CD4-positive, alpha-beta T cell treated with Interleukin-6 for 4 hours (primary cell): Measurements from ENCODE around the gene ACADVL.
"Not testable (repeated sequence)": the region's sequence is repeated elsewhere in the genome, so short reads cannot be mapped to it uniquely, and the experiment has no call there.

ENCODE experiments used
- DNase-seq: peaks from one replicate; pipeline ENCODE4 v3.0.0-alpha.2; 2020; ENCODE audit warnings: mixed read lengths

ACADVL gene

DNA sequence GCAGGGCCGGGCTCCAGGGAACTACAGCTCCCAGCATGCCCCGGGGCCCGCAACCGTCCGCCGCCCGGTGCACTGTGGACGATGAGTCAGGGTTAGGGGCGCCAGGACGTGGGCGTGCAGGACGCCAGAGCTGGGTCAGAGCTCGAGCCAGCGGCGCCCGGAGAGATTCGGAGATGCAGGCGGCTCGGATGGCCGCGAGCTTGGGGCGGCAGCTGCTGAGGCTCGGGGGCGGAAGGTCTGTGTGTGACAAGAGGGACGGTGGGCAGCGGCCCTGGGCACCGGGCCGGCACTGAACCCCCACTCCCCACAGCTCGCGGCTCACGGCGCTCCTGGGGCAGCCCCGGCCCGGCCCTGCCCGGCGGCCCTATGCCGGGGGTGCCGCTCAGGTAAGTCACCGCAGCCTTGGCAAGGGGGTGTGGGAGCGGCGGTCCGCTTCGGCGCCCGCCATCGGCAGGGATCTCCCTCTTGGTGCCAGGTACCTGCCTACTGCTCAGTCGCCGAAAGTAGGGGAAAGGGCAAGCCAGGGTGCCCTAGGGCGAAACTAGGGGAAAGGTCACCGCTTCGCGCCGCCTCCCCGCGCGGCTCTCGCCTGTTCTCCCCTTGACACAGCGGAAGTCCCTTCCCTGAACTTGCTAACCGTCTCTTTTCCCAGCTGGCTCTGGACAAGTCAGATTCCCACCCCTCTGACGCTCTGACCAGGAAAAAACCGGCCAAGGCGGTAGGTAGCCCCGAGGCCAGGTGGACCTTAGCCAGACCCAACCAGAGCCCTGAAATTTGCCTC lies at the start of gene ACADVL, which contains the start of gene DLG4:
ACADVL (plus strand) TSS at position 127 of the 781 bp plus-strand sequence; CDS start at position 174, 47 bp downstream.
DLG4 (minus strand) TSS at position 25 of the 781 bp plus-strand sequence.
- DNase-seq: peak; percentile 85

DNA sequence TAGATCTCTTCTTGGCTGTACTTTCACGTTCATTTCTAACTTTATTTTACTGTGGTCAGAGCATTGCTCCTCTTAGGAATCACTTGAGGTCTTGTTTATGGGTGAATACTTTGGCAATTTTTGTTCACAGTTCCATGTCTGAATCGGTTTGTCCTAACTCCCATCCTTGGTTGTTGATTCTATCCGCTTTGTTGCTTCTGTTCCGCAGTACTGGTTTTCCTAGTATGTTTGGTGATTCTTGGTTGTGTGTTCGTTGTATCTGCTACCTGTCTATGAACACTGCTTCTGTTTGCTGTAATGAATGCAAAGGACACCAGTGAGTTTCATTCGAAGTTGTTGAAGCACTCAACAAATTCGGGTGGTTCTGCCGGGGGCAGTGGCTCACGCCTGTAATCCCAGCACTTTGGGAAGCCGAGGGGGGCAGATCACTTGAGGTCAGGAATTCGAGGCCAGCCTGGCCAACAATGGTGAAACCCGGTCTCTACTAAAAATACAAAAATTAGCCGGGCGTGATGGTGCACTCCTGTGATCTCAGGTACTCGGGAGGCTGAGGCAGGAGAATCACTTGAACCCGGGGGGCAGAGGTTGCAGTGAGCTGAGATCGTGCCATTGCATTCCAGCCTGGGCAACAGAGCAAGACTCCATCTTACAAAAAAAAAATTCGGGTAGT lies 47.1 kb upstream of the ACADVL start:
- DNase-seq: not testable (repeated sequence)

DNA sequence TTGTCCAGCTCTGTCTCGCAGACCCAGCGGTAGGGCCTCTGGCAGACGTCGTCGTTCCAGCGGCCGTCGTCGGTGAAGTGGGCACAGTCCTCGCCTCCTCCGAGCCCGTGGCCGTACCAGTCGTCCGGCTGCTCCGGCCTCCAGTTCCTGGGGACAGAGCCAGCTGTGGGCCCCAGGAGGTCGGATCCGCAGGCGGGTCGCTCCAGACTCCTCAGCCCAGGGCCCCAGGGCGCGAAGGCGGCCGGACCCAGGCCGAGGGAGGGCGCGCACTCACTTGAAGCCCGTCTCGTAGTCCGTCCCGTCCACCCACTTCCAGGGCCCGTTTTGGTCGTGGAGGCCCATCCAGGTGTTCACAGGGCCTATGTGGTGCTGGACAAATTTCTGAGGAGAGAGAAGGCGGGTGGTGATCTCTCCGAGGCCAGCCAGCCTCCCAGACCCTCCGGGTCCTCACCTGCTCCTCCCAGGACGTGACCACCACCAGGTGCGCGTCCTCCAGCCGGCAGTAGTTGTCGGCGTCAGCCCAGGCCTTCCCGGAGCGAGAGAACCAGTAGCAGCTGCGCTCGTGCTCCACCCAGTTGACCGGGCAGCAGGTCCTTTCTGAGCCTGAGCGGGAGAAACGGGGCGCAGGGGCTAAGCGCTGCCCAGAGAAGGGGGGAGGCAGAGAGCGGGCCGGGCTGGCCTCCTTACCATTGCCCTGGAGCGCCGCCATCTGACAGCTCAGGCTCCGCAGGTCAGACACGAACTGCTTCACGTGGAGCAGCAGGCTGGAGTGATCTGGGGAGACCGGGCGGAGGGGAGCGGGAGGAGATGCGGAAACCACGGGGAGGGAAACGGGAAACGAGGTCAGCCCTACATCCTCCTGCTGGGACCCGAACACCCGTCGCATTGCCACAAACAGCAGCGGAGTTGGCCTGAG lies 45.8 kb upstream of the ACADVL start:
- DNase-seq: peak; percentile 52

DNA sequence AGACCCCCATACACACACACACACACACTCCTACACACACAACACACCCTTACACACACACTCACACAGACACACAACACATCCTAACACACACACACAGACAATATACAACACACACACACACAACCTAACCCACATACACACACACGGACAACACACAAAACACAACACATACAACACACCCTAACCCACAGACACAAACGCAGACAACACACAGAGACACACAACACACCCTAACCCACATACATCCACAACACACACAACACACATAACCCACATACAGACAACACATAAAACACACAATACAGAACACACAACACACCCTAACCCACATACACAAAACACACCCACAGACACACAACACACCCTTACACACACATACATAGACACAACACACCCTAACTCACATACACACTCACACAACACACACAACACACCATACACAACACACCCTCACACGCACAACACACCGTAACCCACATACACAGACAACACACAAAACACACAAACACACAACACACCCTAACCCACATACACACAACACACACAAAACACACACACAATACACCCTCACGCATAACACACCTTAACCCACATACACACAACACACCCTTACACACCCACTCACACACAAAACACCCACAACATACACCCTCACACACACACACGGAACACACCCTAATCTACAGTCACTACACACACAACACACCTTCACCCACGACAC lies 45.0 kb upstream of the ACADVL start:
- no peak for DNase-seq

DNA sequence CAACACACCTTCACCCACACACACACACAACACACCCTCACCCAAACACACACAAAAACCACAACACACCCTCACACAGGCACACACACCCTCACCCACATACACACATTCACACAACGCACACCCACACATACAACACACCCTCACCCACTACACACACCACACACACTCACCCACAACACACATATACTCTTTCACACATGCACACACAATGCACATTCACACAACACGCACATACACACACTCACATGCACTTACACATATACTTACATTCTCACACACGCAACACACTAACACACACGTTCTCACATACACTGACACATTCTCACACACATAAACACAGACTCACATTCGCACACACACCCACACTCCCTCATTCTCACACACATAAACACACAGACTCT lies 44.4 kb upstream of the ACADVL start:
- no peak for DNase-seq

DNA sequence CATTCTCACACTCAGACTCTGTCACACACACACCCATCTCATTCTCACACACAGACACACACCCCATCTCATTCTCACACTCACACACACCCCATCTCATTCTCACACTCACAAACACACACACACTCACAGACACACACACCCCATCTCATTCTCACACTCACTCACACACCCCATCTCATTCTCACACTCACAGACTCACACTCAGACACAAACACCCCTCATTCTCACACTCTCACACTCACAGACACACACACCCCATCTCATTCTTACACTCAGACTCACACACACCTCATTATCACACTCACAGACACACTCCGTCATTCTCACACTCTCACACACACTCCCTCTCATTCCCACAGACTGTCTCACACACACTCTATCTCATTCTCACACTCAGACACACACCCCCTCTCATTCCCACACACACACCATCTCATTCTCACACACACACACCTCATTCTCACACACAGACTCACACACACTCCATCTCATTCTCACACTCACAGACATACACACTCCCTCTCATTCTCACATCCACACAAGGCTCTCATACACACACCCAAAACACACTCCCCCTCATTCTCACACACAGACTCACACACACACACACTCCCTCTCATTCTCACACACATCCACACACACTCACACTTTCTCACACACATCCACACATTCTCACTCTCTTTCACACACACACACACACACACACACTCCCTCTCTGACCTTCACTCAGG lies 43.5 kb upstream of the ACADVL start:
- no peak for DNase-seq

DNA sequence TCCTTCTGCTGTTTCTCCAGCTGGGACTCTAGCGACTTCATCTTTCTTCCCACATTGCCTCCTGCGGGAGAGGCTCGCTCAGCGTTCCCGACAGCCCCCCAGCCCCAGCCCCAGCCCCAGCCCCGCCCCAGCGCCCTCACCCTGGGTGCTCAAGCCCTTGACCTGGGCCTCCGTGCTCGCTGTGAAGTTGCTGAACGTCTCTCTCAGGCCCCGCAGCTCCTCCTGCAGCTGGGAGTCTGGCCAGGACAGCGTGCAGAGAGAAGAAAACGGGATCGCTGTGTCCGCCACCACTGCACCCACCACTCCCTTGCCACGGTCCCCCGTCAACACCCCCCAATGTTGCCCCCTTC lies 42.9 kb upstream of the ACADVL start:
- DNase-seq: no peak

DNA sequence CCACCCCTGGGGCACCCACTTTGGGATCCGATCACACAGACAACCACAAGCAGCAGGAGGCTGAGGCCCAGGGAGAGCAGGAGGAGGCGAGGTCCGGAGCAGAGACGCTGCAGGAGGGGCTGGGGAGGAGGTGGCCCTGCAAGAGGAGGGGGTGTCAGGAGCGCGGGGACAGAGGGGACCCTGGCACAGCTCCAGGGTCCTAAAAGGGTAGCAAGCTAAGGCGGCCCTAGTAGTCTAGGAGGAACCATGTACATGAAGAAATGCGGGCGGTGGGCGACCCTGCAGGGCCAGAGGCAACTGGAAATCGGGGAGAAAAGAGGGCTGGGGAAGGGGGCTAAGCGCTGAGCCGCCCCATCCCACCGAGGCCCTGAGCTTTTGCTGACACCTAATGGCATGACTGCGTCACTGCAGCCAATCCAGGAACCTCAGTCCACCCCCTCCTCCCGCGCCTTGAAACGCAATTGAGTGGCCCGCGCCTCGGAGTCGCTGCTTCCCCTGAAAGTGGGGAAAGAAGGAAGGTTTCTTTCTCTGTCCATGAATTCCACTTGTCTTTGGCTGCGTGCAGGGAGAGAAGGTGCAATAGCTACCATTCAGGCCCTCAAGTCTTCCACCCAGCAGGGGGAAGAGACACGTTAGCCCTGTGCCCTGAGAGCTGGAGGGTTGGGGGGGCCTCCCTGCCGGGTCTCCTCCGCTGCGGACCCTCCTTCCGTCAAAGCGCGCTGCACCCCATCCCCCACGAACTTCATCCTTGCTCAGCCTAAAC lies 42.4 kb upstream of the ACADVL start:
- peak; percentile 74 for DNase-seq

DNA sequence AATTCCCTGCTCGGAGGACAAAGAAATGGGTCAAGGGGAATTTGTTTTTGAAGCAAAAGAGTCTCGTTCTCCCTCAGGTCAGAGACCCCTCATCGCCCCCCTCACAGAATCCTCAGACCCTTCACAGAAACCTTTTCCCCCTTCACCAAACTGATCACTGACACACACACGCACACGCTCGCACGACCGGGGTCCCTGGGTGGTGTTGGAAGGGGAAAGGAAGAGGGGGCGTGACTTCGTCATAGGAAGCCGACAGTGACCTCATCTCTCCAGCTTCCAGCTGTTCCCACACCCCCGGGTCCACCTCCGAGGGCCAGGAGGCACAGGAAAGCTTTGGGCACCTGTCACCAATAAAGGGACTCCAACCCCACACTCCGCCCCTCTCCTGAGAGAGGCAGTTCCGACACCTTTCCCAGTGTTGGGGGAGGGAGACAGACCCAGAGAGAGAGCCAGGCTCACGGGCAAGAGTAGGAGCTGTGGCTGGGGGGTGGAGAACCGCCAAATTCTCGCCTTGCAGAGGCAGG lies 41.7 kb upstream of the ACADVL start:
- no peak for DNase-seq

DNA sequence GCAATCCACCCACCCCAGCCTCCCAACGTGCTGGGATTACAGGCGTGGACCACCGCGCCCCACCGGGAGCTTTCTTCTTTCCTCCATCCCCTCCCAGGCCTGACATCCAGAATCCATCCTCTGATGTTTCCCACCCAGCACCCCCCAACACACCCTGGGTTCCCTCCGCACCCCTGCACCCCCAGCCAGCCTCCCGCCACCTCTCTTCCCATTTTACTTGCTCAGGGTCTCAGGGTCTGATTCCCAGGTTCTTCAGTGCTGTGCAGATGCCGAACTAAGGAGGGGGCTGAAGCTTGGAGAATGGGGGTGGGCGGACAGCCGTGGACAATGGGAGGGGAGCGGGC lies 40.8 kb upstream of the ACADVL start:
- no peak for DNase-seq

DNA sequence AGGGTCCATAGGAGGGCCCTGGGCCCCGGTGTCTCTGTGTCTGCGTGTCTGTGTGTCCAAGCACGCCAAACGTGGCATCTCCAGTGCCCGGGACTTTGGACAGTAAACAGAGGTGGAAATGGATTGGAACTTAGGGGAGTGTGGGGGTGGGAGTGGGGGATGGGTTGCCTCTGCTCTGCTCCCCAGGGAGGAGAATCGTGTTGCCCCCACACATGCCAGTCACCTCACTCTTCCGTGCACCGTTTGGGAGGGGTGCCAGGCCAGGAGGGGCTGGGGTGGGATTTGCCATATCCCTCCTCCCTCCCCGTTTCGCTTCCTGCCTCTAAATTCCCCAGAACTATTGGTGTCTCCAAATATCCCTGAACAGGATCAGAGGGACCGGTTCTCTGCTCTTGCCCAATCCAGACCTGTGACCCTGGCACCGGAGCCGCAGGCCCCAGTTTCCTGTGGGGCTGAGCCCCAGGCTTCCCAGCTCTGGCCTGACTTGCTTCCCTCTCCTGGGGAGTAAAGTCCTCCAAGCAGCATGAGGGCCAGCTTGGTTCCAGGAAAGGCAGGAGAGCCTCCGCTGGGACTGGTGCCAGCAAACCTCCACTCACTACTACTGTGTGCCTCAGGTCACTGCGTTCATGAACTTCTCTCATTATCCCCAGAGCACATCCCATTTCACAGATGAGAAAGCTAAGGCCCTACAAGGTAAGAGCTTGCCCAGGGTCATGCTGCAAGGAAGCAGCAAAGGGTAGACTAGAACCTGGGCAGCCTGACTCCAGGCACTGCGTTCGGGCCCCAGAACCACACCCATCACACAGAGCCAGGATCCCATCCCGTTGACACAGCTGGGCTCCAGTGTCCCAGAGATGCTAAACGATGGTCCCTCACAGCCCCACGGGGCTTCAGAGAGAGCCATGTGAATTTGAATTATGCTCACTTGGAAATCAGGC lies 40.2 kb upstream of the ACADVL start, which contains the start of gene ASGR1:
ASGR1 (minus strand) TSS at position 54 of the 938 bp plus-strand sequence. CDS start 807 bp downstream, outside the sequence.
- no peak for DNase-seq

DNA sequence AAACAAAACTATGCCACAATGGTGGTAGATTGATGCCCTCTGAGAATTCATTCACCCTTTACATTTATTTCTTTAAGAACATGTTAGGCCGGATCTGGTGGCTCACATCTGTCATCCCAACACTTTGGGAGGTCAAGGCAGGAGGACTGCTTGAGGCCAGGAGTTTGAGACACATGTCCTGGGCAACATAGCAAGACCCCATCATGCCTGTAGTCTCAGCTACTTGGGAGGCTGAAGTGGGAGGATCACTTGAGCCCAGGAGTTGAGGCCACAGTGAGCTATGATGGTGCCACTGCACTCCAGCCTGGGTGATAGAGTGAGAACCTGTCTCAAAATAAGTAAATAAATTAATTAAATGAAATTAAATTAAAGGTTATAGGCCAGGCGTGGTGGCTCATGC lies 37.6 kb upstream of the ACADVL start:
- DNase-seq: not testable (repeated sequence)

DNA sequence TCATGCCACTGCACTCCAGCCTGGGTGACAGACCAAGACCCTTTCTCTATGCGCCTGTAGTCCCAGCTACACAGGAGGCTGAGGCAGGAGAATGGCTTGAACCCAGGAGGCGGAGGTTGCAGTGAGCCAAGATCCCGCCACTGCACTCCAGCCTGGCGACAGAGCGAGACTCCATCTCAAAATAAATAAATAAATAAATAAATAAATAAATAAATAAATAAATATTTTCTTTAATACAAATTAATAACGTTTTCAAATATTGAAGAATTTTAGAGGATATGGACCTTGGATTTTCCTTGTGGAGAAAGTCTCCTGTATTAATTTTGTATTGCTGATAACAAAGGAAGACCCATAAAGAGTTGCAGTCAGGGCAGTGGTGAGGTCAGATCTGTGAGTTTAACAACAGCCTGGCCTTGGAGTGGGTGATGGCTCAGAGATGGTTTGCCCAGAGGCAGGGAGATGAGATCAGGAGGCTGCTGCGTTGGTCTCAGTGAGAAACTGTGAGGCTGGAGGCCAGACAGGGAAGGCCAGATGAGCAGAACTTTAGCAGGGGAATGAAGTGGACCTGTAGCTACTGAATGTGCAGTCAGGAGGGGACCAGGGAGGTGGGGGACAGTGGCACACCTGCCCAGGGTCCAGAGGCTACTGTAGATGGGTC lies 36.2 kb upstream of the ACADVL start:
- no peak for DNase-seq

DNA sequence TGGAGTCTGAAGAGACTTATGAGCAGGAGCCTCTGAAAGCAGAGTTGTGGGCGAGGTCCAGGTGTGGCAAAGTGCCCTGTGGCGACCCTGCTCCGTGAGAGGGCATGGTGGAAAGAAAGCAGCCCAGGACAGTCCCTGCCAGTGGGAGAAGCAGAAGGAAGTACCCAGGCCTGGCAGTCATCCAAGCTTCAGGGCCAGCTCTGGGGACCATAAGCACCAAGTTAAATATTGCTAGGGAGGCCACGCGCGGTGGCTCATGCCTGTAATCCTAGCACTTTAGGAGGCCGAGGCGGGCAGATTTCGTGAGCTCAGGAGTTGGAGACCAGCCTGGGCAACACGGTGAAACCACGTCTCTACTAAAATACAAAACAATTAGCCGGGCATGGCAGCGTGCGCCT lies 35.6 kb upstream of the ACADVL start:
- DNase-seq: no peak

DNA sequence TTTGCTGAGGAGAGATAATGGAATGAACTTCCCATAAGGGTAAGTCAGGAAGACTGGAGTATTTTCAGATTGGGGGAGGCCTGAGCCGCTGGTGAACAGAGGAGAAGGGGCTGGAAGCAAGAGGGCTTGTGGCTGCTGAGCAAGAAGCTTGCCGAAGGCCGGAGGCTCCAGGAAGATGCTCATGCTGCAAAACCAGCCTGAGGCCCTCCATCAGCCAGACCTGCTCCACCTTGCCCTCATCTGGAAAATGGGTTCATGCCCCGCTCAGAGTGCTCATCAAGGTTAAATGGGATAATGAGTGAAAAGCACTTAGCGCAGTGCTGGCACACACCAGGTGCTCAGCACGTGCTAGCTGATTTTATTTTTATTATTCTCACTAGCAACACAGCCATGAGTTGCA lies 35.1 kb upstream of the ACADVL start:
- DNase-seq: no peak

DNA sequence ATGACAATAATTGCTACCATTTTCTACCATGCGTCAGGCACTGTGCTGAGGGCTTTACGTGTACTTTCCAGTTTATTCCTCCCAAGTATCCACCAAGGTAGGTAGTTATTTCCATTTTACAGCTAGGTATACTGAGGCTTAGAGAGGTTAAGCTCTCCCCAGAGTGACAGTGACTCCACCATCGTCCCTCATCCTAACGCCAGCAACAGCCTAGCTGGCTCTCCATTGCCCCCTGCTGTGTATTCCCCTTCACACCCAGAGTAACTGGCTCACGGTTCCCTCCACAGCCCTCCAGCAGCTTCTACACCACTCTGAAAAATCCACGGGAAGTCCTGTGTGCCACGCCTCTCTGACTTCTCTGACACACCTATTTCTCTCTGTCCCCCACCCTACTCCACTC lies 33.5 kb upstream of the ACADVL start:
- DNase-seq: peak; percentile 15

DNA sequence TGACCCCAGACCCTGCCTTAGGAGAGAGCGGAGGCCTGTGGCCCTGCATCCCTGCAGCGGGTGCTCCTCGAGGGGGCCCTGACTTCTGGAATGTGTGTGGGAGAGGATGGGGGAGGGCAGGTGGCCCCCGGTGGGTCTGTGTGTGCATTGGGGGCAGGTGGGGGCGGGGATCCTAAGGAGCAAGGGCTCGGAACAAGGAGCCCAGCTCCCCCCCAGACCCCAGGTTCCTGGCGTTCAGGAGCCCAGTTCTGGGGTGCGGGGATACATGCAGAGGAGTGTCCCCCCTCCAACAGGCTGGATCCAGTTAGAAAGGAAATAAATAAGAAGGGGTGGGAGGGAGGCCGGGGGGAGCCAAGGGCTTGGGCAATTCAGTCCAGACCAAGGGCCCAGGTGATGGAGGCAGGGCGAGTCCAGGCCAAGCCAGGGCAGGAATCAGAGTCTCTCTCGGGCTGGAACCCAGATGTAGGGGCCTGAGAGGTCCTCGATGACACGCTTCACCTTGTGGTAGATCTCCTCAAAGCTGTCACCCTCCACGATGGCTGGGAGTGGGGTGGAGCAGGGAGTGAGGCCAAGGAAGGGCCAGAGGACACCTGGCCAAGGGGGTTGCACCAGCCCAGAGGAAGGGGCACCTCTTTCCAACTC lies 29.3 kb upstream of the ACADVL start:
- no peak for DNase-seq

DNA sequence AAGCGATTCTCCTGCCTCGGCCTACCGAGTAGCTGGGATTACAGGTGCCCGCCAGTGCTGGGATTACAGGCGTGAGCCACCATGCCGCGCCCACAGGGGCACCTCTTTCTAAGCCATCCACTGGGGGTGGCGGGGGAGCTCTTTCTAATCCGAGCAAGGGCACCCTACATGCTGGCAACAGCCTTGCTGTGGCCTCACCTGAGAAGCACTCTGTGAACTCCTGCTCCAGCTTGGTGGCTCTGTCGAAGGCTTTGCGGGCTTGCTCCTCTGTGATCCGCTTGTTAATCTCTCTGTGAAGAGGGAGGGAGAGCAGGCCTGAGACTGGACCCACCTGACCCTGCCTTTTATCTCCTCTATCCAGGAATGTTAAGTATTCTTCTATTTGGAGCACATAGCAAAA lies 28.7 kb upstream of the ACADVL start:
- no peak for DNase-seq
